GM18909 (cell line): ENCODE measurements around the gene UPF1.

Experiments
- ATAC-seq: cut with Tn5 transposase; IDR thresholded peaks from one replicate; pipeline ENCODE4 v1.9.1; 2021; ENCODE audit warnings: mild to moderate bottlenecking; ENCODE audit not compliant: unreplicated experiment, poor library complexity

Gene UPF1

DNA sequence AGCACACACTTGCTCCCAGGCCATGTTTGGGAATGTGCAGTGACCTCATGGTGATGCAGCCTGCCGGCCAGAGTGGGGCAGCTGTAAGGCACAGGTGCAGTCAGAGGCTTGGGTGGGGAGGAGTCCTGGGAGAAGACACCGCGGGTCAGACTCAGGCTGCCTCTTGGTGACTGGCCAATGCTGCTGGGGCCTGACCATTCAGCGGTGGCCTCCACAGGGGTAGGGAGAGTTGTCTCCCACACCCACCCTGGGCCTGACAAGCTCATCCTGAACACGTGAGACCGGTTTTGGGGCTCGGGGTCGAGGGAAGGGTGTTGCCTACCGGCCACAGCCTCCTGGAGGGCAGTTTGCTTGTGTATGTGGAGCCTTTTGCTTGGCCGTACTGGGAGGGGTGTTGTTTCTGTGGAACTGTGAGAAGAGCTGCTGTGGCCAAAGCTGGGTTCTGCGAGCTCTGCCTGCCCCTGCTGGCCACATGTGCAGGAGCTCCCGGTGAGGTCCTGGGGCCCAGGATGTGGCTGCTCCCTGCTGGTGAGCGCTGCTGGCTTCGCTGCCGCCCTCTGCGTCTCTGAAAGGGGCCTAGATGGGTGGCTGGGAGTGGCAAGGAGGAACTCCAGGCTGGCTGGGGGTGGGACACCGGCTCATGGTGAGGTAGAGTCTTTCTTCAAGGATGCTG is 22.1 kb downstream of the UPF1 start:
- ATAC-seq: no peak

DNA sequence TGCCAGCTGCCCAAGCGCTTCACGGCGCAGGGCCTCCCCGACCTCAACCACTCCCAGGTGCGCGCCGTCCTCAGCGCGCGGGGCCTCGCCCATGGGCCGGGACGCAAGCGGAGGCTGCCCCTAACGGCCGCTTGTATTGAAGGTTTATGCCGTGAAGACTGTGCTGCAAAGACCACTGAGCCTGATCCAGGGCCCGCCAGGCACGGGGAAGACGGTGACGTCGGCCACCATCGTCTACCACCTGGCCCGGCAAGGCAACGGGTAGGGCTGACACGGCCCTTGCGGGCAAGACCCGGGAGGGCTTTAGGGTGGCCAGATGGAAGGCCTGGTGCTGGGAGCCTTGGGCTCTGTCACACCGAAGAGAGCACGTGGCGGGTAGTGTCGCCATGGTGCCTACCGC is 23.2 kb downstream of the UPF1 start:
- no peak for ATAC-seq

DNA sequence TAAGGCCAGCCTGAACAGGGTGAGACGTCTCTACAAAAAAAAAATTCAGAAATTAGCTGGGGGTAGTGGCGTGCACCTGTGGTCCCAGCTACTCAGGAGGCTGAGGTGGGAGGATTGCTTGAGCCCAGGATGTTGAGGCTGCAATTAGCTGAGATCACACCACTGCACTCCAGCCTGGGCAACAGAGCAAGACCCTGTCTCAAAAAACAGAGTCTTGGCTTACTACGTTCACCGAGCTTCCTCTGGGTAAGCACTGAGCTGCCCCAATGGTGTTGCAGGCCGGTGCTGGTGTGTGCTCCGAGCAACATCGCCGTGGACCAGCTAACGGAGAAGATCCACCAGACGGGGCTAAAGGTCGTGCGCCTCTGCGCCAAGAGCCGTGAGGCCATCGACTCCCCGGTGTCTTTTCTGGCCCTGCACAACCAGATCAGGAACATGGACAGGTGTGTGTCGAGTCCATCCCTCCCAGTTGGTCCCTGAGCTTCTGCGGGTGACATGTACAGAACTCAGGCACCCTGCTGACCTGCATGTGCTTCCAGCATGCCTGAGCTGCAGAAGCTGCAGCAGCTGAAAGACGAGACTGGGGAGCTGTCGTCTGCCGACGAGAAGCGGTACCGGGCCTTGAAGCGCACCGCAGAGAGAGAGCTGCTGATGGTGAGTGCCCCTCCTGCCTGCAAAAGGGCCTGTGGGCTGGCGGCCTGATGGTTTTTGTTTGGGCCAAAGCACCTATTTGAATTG is 24.1 kb downstream of the UPF1 start:
- ATAC-seq: no peak

DNA sequence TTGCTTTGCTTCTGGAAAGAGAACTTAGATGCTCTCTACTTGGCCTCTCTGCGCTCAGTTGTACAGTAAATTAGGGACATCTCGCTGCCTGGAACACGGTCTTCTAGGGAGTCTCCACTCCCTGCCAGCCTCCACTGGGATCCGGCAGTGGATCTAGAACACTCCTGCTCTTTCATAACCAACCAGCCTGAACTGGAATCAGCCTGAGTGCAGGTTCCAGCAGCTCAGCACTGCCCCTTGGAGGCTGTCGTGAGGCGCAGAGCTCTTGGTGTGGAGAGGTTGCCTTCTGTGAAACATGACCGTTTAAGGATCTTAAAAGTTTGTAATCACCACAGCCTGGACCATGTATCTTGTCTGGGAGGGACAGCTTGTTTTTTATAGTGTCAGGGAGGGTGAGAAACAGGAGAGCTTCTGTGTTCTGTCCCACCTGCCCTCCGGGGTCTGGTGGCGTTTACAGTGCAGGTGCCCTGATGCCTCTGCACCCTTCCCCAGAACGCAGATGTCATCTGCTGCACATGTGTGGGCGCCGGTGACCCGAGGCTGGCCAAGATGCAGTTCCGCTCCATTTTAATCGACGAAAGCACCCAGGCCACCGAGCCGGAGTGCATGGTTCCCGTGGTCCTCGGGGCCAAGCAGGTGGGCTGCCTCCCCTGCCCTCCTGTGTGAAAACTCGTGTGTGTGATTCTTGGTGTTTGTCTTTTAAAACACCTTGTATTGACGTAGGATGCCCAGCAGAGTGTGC is 24.8 kb downstream of the UPF1 start:
- no peak for ATAC-seq

DNA sequence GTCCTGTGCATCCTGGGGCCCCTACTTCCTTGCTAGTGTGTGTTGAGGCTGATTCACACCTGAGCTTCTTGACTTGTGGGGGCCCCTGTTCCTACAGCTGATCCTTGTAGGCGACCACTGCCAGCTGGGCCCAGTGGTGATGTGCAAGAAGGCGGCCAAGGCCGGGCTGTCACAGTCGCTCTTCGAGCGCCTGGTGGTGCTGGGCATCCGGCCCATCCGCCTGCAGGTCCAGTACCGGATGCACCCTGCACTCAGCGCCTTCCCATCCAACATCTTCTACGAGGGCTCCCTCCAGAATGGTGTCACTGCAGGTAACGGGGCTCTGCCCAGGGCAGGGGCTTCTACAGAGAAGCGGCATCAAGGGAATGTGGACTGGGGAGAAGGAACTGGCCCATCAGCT is 25.5 kb downstream of the UPF1 start:
- ATAC-seq: no peak

DNA sequence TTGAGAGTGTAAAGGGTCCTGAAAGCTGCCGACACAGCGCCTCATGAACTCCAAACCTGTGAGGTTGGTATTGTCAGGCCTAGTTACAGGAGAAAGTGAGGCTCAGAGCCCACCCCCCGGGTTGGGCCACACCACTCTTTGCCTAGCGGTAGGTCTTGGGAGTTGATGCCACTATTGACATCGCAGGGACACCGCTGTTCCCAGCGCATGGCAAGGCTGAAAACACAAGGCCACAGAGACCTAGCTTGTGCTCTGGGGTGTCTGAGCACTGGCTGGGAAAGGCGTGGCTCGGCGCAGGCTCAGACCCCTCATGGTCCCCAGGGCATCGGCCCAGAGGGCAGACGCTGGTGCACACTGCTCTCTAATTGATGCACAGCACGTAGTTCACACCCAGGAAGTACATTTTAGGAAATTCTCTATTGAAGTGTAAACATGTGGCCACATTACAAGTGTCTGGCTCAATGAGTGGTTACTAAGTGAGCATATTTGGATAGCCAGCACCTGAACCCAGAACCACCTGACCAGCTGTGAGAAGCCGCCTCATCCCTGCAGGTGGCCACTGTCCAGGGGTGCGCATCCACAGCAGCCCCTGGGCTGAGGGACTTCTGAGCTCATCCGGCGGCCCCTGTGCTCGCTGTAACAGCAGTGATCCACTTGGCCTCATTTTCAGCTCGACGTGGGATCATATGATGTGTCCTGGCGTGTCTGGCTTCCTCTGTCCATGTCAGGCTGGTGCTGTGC is 27.3 kb downstream of the UPF1 start:
- ATAC-seq: no peak

DNA sequence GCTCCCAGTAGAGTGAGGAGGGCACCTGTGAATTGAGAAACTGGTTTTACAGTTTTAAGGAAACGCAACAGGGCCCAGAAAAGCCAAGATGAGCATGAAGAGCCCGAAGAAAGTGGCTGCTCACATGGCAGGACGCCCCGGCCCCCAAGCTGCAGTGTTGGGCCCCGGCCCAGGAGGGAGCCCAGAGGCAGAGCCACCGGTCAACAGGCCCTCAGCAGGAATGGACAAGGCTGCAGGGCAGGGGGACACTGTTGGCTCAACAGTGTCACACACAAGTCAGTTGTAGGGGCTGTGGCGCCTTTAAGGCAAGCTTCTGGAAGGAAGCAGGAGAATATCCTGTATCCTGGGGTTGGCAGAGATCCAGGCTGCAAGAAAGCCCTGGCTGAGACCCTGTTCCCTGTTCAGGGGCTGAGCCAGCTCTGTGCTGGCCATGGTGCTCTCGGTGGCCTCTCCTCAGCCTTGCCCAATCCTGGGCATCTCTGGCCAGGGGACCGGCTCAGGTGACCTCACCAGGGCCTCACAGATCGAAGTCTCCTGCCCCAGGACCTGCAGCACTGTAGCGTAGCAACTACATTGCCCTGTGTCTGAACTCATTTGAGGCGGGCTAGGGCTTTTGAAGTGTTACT is 28.0 kb downstream of the UPF1 start:
- ATAC-seq: no peak

DNA sequence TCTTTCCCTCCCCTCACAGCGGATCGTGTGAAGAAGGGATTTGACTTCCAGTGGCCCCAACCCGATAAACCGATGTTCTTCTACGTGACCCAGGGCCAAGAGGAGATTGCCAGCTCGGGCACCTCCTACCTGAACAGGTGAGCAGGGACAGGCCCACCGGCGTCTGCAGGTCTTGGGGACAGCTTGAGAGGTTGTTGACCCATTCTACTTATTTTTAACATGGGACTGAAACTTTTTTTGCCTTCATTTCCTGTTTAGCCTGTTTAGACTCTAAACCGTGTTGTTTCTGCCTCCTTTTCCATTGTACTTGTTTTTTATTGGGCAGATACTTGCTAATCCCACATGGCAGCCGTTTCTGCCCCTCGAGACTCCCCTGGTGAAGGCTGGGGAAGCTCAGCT is 28.5 kb downstream of the UPF1 start:
- no peak for ATAC-seq

DNA sequence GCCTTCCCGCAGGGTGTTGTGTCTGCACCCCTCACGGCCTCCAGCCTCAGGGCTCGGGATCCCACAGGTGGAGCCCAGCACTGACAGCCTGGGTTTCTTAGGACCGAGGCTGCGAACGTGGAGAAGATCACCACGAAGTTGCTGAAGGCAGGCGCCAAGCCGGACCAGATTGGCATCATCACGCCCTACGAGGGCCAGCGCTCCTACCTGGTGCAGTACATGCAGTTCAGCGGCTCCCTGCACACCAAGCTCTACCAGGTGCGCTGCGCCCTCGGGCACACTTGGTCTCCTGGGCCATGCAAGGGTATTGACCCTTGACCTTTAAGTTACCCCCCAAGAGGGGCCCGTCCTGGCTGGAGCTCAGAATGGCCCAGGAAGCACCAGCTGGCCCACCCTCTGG is 29.0 kb downstream of the UPF1 start:
- ATAC-seq: no peak

DNA sequence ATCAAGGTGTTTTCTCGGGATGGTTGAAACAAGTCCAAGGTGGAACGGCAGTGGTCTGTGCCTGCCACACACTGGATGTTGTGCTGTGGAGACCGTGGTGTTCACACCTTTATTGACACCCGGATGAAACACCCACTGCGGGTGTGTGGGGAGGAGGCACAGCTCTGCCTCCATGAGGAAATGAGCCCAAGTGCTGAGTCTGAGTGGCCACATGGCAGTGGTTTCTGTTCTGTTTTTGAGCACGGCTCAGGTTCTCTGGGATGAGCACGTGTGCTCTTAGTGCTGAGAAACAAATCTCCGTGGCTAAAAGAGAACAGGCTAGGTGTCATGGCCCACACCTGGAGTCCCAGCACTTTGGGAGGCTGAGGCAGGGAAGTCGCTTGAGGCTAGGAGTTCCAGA is 29.5 kb downstream of the UPF1 start:
- no peak for ATAC-seq

DNA sequence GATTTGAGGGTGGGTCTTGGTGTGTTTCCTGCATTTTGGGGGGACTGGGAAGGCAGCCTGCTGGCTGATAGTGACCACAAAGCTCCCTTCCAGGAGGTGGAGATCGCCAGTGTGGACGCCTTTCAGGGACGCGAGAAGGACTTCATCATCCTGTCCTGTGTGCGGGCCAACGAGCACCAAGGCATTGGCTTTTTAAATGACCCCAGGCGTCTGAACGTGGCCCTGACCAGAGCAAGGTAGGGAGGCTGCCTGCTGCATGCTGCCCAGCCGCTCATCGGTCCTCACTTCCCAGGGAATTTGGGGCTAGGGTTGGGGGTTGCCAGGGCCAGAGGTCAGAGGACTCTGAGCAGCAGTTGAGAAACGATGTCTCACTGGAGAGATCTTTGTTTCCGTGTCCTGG is 30.2 kb downstream of the UPF1 start:
- ATAC-seq: no peak

DNA sequence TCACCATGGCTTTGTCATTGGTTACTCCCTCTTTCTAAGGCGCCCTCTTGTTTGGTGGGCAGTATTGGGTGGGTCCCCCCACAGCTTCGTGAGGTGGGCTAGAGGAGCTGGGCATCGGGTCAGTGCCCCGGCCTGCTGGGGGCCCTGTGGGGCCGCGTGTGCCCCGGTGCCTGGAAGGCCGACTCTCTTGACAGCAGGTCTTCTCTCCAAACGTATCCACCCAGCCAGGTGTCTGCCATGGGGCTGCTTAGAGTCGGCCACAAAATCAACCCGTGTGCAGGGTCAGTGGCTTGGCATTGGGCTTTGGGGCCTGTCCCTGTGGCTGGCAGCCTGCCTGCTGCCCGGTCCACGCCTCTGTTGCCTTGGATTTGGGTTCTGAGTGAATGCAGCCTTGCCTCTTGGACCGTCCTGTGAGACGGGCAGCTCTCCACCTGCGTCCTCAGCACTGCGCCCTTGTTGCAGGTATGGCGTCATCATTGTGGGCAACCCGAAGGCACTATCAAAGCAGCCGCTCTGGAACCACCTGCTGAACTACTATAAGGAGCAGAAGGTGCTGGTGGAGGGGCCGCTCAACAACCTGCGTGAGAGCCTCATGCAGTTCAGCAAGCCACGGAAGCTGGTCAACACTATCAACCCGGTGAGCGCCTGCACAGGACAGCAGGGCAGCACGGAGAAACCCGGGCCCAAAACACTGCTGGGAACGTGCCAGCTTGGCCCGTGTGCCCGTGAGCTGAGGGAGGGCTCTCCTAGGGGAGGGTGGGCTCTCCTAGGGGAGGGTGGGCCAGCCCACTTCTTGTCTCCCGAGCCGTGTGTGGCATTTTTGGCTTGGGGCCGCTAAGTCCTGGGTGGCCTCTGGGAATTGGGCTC is 31.4 kb downstream of the UPF1 start:
- ATAC-seq: no peak

DNA sequence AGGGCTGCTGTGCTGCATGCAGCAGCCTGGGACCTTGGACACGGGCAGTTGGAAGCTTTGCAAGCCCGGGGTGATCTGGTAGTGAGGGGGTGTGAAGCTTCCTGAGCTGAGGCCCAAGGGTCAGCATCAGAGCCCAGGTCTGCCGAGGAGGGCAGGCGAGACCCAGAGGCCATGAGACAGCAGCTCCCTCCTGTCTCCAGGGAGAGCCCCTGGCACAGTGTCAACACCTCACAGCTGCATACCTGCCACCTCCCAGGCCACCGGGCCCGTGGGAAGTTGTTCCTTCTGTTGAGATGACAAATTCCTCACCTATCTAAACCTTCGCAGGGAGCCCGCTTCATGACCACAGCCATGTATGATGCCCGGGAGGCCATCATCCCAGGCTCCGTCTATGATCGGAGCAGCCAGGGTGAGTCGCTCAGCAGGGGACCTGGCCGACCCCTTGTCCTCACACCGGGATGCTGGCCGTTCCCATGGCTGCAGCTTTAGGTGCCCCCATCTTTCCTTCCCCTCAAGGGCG is 32.1 kb downstream of the UPF1 start:
- no peak for ATAC-seq

DNA sequence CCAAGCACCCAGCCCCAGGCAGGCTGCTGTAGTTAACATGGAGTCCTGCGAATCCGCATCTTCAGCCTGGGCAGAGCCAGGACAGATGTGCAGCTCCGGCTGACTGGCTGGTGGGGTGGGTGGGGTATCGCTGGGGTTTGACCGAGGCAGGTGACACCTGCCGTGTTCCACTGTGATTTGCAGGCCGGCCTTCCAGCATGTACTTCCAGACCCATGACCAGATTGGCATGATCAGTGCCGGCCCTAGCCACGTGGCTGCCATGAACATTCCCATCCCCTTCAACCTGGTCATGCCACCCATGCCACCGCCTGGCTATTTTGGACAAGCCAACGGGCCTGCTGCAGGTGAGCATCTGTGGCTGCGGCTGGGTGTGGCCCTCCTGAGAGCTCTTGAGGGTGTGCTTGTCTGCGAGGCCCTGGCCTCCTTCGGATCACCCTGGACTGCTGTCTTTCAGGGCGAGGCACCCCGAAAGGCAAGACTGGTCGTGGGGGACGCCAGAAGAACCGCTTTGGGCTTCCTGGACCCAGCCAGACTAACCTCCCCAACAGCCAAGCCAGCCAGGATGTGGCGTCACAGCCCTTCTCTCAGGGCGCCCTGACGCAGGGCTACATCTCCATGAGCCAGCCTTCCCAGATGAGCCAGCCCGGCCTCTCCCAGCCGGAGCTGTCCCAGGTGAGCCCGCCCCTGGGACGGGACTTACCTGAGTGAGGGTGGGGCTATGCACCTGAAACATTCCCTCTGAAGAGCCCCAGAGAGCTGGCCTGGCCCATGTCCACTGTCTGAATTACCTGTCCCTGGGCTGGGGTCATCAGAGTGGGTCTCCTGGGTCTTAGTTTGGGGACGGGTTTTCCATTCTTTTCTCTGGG is 33.6 kb downstream of the UPF1 start:
- ATAC-seq: no peak

DNA sequence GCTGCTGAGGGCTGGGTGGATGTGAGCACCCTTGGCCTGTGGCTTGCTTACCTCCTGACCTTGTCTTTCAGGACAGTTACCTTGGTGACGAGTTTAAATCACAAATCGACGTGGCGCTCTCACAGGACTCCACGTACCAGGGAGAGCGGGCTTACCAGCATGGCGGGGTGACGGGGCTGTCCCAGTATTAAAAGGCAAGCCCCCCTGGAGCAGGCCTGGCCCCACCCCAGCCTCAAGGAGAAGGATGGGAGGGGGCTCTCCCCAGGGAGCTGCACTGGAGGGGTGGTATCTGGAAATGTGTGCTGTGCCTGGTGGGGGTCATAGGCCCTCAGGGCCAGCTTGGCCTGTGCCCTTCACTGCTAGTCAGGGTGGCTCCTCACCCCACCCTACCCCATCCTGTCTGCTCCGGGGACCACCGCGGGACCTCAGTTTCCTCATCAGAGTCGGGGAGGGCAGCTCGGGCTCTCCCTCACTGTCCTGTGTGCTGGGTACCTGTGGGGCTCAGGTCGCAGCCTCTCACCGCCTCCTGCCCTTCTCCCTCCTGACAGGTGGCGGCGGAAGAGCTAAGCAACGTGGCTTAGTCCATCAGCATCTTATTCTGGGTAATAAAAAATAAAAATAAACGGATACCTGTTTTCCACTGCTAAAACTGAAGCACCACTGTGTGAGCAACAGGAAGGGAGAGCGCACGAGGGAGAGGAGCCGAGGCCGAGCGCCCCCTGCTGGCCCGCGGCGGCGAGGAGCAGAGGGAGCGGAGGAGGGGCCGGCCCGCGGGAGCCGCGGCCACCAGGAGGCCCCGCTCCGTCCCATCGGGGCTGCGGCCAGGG is 34.4 kb downstream of the UPF1 start:
- ATAC-seq: no peak

DNA sequence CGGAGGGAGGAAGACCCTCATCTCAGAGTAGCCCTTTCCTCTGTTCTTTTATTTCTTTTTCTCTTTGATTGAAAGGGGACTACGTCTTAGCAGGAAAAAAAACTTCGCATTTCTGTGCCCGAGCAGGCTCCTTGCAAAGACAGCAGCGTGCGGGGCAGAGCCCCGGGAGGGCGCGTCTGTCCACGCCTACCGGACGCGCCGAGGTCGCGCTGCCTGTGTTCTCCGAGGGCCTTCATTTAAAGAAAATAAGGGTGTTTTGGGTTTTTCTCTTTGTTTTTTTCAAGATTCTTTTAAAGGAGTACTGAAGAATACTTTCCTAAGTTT is 35.0 kb downstream of the UPF1 start:
- no peak for ATAC-seq

DNA sequence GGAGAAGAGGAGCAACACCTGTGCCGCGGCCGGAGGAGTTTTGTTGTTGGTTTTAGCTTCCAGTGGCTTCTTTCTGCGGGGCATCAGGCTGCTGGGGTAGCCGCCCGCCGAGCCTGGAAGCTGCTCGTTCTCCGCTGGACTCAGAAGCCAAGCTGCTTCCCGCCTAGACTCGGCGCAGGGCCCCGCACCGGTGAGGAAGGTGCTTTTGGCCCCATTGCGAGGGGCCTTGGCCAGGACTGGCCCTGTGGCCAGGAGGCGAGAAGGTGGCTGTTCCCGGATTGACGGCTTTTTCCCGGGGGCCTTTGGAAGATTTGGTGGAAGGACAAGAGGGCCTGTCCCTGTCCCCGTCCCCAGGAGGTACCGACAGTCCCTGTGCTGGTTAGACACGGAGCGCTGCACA is 35.4 kb downstream of the UPF1 start:
- no peak for ATAC-seq

DNA sequence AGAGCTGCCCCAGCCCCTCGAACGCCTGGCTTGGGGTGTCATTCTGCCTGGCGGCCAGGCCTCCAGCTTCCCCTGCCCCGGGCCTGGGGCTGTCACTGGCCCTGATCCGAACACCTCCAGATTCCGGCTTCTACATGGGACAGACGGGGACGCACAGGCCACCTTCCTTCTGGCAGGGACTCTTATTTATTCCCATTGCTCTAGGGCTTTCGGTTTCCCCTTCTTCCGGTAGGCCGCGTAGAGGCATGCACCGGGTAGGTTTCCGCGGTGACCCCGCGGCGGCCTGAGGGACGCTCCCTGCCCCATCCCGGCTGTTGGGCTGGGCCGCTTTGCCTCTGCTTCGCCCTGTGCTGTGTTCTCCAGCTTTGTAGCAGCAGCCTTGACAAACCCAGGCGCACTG is 36.0 kb downstream of the UPF1 start:
- ATAC-seq: no peak
